ENCODE results near the gene SIT1.
"Not testable (repeated sequence)": the region's sequence is repeated elsewhere in the genome, so short reads cannot be mapped to it uniquely, and the experiment has no call there.

SIT1 gene

GRCh38 chr9:35635730-35636129 is 15.0 kb downstream of the SIT1 start:
- DNase-seq: no peak

GRCh38 chr9:35629597-35629996 is 21.1 kb downstream of the SIT1 start:
- no peak for DNase-seq

- no peak for DNase-seq
Observed at GRCh38 chr9:35628389-35628991, 22.2 kb downstream of the SIT1 start.

GRCh38 chr9:35627575-35627974 is 23.2 kb downstream of the SIT1 start:
- DNase-seq: no peak

- no peak for DNase-seq
Observed at GRCh38 chr9:35619800-35620158, 31.0 kb downstream of the SIT1 start.

- no peak for DNase-seq
Observed at GRCh38 chr9:35618854-35619799, 31.6 kb downstream of the SIT1 start.

GRCh38 chr9:35618325-35618727 is 32.4 kb downstream of the SIT1 start, which contains the start of gene CD72:
TSS of gene CD72 (minus strand) at chr9:35618413. CDS start at chr9:35618303, 110 bp downstream.
- no peak for DNase-seq

GRCh38 chr9:35617548-35617947 is 33.2 kb downstream of the SIT1 start:
- DNase-seq: no peak

- no peak for DNase-seq
Observed at GRCh38 chr9:35616681-35617459, 33.9 kb downstream of the SIT1 start.

- DNase-seq: no peak
Observed at GRCh38 chr9:35615981-35616680, 34.6 kb downstream of the SIT1 start.

GRCh38 chr9:35612843-35613242 is 37.9 kb downstream of the SIT1 start:
- no peak for DNase-seq

- not testable (repeated sequence) for DNase-seq
Observed at GRCh38 chr9:35612066-35612465, 38.7 kb downstream of the SIT1 start.

- no peak for DNase-seq
Observed at GRCh38 chr9:35611230-35611797, 39.4 kb downstream of the SIT1 start.

- DNase-seq: no peak
Observed at GRCh38 chr9:35609820-35610163, 40.9 kb downstream of the SIT1 start.

GRCh38 chr9:35609001-35609819 is 41.5 kb downstream of the SIT1 start:
- DNase-seq: no peak

- DNase-seq: no peak
Observed at GRCh38 chr9:35608221-35608620, 42.5 kb downstream of the SIT1 start.

GRCh38 chr9:35606726-35607125 is 44.0 kb downstream of the SIT1 start:
- DNase-seq: no peak

- DNase-seq: no peak
Observed at GRCh38 chr9:35606138-35606504, 44.6 kb downstream of the SIT1 start.

GRCh38 chr9:35605351-35606137 is 45.2 kb downstream of the SIT1 start:
- DNase-seq: no peak

- DNase-seq: no peak
Observed at GRCh38 chr9:35604578-35605350, 46.0 kb downstream of the SIT1 start, which contains the start of gene TESK1. TSS of gene TESK1 (plus strand) at chr9:35605262. CDS start at chr9:35605620, 358 bp downstream.
